Brain microvascular endothelial cell (primary cell): Measurements from ENCODE around the gene THSD4.

Experiments
- DNase-seq: peaks from one replicate; pipeline ENCODE4 v3.0.0-alpha.2; 2020
- H3K27ac ChIP-seq: fragments of 250-450 bp; sonication (Bioruptor Pico); 2 replicates; pipeline ENCODE4 v1.5.1; 2020; ENCODE audit warnings: mild to moderate bottlenecking, moderate library complexity
- H3K27me3 ChIP-seq: fragments of 250-450 bp; sonication (Bioruptor Pico); replicated peaks from 2 replicates; pipeline ENCODE4 v1.5.1; 2020; ENCODE audit warnings: mild to moderate bottlenecking
- H3K36me3 ChIP-seq: fragments of 250-450 bp; sonication (Bioruptor Pico); replicated peaks from 2 replicates; pipeline ENCODE4 v1.5.1; 2020; ENCODE audit warnings: mild to moderate bottlenecking
- H3K4me3 ChIP-seq: 2 replicates; pipeline ENCODE4 v1.5.1; 2011; ENCODE audit warnings: low read depth, mild to moderate bottlenecking, control low read depth, low read length, moderate library complexity
- CTCF ChIP-seq: IDR thresholded peaks from 2 replicates; pipeline ENCODE4 v1.5.1; 2011; ENCODE audit warnings: low read depth, mild to moderate bottlenecking, moderate library complexity, low read length, control low read depth, inconsistent platforms; ENCODE audit errors: missing control alignments
- in situ Hi-C: cut with HindIII; loops from 2 replicates; pipeline ENCODE4 v1.10.0; 2017; ENCODE audit warnings: low sequenced_read_pairs, low pct_ligation_motif_present

Gene THSD4

DNA sequence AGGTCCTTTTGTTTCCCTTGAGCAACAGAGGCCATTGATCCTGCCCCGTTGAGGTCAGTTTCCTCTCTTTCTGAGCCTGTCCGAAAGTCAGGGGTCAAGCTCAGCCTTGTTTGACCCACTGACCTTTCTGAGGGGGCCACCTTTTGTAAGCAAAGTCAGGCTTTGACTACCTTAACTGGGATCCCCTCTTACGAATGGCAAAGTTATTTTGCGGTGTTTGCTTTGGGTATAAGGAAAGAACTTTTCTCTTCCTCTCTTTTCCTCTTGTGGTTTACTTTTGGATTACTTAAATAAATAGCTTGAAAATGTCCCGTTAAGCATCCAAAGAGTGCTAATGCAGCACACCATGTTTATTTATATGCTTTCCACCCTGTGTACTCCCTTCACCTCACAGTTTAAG lies 340.6 kb downstream of the THSD4 start:
- in situ Hi-C loops: no loop called here
- Histone ChIP-seq H3K36me3 (no peaks in the 10 kb centered on the region), H3K27me3 (no peaks in the 10 kb centered on the region), H3K27ac (no peak overlapping the region), H3K4me3 (no peak overlapping the region)
- no peak for TF ChIP-seq CTCF
- DNase-seq: no peak

- in situ Hi-C loops: no loop called here
- TF ChIP-seq CTCF: no peak
- Histone ChIP-seq H3K27me3 (no peaks in the 10 kb centered on the region), H3K4me3 (no peak overlapping the region), H3K36me3 (no peaks in the 10 kb centered on the region), H3K27ac (no peak overlapping the region)
- DNase-seq: no peak
Observed at GRCh38 chr15:71456362-71456761, 341.1 kb downstream of the THSD4 start.

GRCh38 chr15:71456811-71457210 lies 341.5 kb downstream of the THSD4 start:
- in situ Hi-C loops: no loop called here
- DNase-seq: no peak
- TF ChIP-seq CTCF: no peak

DNA sequence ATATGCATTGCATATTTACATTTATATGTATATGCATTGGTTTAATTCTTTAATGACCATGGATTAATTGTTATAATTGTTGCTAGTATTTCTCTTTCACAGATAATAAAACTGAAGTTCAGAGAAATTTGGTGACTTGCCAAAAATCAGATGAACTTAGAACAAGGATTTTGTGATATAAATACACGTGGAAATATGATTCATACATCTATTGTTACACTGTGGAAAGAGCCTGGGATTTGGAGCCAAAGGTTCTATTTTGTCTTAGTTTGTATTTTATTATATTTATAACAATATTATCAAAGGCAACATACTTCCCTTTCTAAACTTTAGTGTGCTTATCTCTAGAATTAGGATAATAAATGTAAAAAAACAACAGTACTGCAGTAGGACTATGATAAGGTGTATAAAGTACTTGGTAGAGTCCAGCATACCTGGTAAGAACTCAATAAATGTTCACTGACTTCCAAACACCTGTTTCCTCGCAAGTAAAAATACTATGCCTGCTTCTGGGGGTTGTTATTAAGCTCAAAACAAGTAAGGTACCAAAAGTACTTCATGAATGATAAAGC lies 342.9 kb downstream of the THSD4 start:
- in situ Hi-C loops: no loop called here
- no peaks in the 10 kb centered on the region for H3K27me3 ChIP-seq
- TF ChIP-seq CTCF: no peak

More at GRCh38 chr15:71456811-71457210, 341.5 kb downstream of the THSD4 start:
- Histone ChIP-seq H3K36me3 (no peaks in the 10 kb centered on the region), H3K27ac (no peak overlapping the region), H3K4me3 (no peak overlapping the region), H3K27me3 (no peaks in the 10 kb centered on the region)

DNA sequence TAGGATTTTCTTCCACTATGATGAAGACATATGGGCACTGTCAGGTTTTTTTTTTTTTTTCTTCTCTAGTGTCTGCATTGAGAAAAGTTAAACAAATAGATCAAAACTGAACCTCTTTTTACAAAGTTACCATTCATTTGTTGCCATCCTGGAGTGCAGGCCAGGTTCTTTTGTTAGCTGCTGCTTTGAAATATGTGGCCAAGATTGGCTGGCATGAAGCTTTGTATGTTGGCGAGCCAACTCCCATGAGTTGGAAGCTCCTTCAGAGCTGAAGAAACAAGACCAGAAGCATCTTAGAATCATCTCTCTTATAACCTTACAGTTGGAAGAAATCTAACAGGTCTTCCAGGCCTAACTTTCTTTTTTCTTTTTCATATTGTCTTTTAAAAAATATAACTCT lies 346.5 kb downstream of the THSD4 start:
- Histone ChIP-seq H3K4me3 (no peak overlapping the region), H3K27me3 (no peaks in the 10 kb centered on the region), H3K27ac (no peak overlapping the region), H3K36me3 (no peaks in the 10 kb centered on the region)
- TF ChIP-seq CTCF: no peak
- DNase-seq: no peak
- in situ Hi-C loops: no loop called here

More for the DNA sequence above, 342.9 kb downstream of the THSD4 start:
- H3K27ac ChIP-seq: no peak overlapping the region
- H3K36me3 ChIP-seq: no peaks in the 10 kb centered on the region
- no peak overlapping the region for H3K4me3 ChIP-seq
- no peak for DNase-seq

DNA sequence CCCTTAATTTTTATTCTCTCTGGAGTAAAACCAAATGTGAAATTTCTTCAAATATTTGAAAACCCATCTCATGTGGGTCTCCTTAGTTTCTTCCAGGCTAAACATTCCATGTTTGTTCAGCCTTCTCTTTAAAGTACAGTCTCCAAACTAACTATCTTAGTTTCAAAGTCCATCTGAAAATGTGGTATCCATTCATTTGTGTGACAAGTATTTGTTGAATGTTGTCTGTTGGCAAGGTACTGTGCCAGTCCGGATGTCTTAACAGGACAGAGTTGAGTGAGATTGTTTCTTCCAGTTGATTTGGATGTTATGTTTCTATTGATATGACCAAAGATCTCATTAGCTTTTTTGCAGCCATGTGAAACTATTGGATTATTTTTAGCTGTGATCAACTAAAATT lies 347.4 kb downstream of the THSD4 start:
- TF ChIP-seq CTCF: no peak
- no peak overlapping the region for H3K4me3 ChIP-seq
- H3K36me3 ChIP-seq: no peaks in the 10 kb centered on the region
- in situ Hi-C loops: no loop called here
- no peak overlapping the region for H3K27ac ChIP-seq
- H3K27me3 ChIP-seq: no peaks in the 10 kb centered on the region
- no peak for DNase-seq
